ENCODE results near the gene ZNF516.

ZNF516 gene

GRCh38 chr18:76471593-76471992 lies 23.4 kb downstream of the ZNF516 start:
- TF ChIP-seq CTCF (conservative IDR thresholded peaks at IDR 0.05) = no peak
- no peak overlapping the region for H3K27ac ChIP-seq

GRCh38 chr18:76468345-76469304 lies 26.4 kb downstream of the ZNF516 start:
- TF ChIP-seq CTCF (conservative IDR thresholded peaks at IDR 0.05) = no peak
- no peak overlapping the region for H3K27ac ChIP-seq

- H3K27ac ChIP-seq = no peak overlapping the region
- TF ChIP-seq CTCF (conservative IDR thresholded peaks at IDR 0.05) = no peak
Measured at GRCh38 chr18:76467371-76468190, 27.5 kb downstream of the ZNF516 start.

GRCh38 chr18:76466410-76466991 lies 28.5 kb downstream of the ZNF516 start:
- no peak for TF ChIP-seq CTCF (conservative IDR thresholded peaks at IDR 0.05)
- H3K27ac ChIP-seq = no peak overlapping the region

GRCh38 chr18:76465630-76466409 lies 29.2 kb downstream of the ZNF516 start:
- no peak for TF ChIP-seq CTCF (conservative IDR thresholded peaks at IDR 0.05)
- no peak overlapping the region for H3K27ac ChIP-seq

- no peak overlapping the region for H3K27ac ChIP-seq
- TF ChIP-seq CTCF (conservative IDR thresholded peaks at IDR 0.05) = no peak
Measured at GRCh38 chr18:76464281-76465259, 30.5 kb downstream of the ZNF516 start.
